K562 (cell line): ENCODE measurements around the gene CARM1. TPM values are rescaled to one million over a fixed set of nuclear protein-coding genes. Genes with fewer than 3 reads are reported as not detected.

Experiments
- ARID2 ChIP-seq: fragments of 450-650 bp; IDR thresholded peaks from 2 replicates; pipeline ENCODE4 v1.6.1; 2017; ENCODE audit warnings: antibody characterized with exemption, mild to moderate bottlenecking
- ARNT ChIP-seq, 2 experiments: fragments of 450-650 bp; IDR thresholded peaks; 2 replicates each; pipeline ENCODE4 v1.6.1; 2016; ENCODE audit warnings: mild to moderate bottlenecking in 1 of 2
- CUX1 ChIP-seq: fragments of 200-800 bp; sonication (Bioruptor generic); IDR thresholded peaks from 2 replicates; pipeline ENCODE4 v1.6.1; 2016; ENCODE audit warnings: missing genetic modification characterization, missing compliant biosample characterization
- PURB ChIP-seq: sonication (generic); formaldehyde crosslinking; IDR thresholded peaks from 2 replicates; pipeline ENCODE4 v1.9.0; 2021; ENCODE audit warnings: low read depth, mild to moderate bottlenecking, missing genetic modification reagents
- ZNF23 ChIP-seq: fragments of 250-450 bp; sonication (Bioruptor Pico); IDR thresholded peaks from 2 replicates; pipeline ENCODE4 v1.4.0; 2020; ENCODE audit warnings: mild to moderate bottlenecking
- polyA plus RNA-seq, 8 experiments: library from polyadenylated mRNA; depleted of rRNA in 4 of 8; stranded (reverse) in 5 of 8; unstranded in 3 of 8; fragments of >200 nt; fragmentation: Nextera tagmentation in 2 of 8; fragmentation: Illumina TruSeq in 1 of 8; extraction: Ambion mirVana in 2 of 8; extraction: Trizol in 1 of 8; gene quantifications; 2 replicates each; pipeline versions ENCODE4 v1.2.1 to v1.2.3, GENCODE V29; 2011 to 2014; ENCODE audit warnings: inconsistent platforms in 1 of 8, missing spikeins in 1 of 8
- total RNA-seq, 7 experiments: library from RNA; depleted of rRNA in 6 of 7; stranded (reverse); fragments of >200 nt in 6 of 7; fragmentation: Illumina TruSeq in 2 of 7; extraction: Trizol in 2 of 7; gene quantifications; 2 replicates each; pipeline versions ENCODE4 v1.2.1 to v1.2.3, GENCODE V29; 2011 to 2021; ENCODE audit warnings: low replicate concordance in 1 of 7
- TF ChIP-seq, protein P1 (sequence below): fragments of 450-650 bp; IDR thresholded peaks from 2 replicates; pipeline ENCODE4 v1.6.1; 2016; ENCODE audit warnings: low read depth
- TF ChIP-seq, protein P2 (sequence below), 2 experiments: IDR thresholded peaks; 2 replicates each; pipeline ENCODE4 v1.6.1; 2012; ENCODE audit warnings: improper control_type of control experiment in 2 of 2, low read depth in 2 of 2, low read length in 2 of 2, borderline replicate concordance in 1 of 2

Gene CARM1
- total and polyA plus RNA-seq, 9 of the 15 experiments (the other 6 are each of a cell fraction or from before 2014, with no cell fraction given) = 0.36 to 86.0 (median 29.7) TPM

- TF ChIP-seq, protein P1, sequence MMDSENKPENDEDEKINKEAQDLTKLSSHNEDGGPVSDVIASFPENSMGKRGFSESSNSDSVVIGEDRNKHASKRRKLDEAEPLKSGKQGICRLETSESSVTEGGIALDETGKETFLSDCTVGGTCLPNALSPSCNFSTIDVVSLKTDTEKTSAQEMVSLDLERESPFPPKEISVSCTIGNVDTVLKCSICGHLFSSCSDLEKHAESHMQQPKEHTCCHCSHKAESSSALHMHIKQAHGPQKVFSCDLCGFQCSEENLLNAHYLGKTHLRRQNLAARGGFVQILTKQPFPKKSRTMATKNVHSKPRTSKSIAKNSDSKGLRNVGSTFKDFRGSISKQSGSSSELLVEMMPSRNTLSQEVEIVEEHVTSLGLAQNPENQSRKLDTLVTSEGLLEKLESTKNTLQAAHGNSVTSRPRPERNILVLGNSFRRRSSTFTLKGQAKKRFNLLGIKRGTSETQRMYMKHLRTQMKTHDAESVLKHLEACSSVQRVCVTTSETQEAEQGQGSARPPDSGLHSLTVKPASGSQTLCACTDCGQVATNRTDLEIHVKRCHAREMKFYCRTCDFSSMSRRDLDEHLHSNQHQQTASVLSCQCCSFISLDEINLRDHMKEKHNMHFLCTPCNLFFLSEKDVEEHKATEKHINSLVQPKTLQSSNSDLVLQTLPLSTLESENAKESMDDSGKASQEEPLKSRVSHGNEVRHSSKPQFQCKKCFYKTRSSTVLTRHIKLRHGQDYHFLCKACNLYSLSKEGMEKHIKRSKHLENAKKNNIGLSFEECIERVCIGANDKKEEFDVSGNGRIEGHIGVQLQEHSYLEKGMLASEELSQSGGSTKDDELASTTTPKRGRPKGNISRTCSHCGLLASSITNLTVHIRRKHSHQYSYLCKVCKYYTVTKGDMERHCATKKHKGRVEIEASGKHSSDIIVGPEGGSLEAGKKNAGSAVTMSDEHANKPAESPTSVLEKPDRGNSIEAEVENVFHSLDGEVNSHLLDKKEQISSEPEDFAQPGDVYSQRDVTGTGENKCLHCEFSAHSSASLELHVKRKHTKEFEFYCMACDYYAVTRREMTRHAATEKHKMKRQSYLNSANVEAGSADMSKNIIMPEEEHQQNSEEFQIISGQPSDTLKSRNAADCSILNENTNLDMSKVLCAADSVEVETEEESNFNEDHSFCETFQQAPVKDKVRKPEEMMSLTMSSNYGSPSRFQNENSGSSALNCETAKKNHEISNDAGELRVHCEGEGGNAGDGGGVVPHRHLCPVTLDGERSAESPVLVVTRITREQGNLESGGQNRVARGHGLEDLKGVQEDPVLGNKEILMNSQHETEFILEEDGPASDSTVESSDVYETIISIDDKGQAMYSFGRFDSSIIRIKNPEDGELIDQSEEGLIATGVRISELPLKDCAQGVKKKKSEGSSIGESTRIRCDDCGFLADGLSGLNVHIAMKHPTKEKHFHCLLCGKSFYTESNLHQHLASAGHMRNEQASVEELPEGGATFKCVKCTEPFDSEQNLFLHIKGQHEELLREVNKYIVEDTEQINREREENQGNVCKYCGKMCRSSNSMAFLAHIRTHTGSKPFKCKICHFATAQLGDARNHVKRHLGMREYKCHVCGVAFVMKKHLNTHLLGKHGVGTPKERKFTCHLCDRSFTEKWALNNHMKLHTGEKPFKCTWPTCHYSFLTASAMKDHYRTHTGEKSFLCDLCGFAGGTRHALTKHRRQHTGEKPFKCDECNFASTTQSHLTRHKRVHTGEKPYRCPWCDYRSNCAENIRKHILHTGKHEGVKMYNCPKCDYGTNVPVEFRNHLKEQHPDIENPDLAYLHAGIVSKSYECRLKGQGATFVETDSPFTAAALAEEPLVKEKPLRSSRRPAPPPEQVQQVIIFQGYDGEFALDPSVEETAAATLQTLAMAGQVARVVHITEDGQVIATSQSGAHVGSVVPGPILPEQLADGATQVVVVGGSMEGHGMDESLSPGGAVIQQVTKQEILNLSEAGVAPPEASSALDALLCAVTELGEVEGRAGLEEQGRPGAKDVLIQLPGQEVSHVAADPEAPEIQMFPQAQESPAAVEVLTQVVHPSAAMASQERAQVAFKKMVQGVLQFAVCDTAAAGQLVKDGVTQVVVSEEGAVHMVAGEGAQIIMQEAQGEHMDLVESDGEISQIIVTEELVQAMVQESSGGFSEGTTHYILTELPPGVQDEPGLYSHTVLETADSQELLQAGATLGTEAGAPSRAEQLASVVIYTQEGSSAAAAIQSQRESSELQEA = peak; percentile 98
- peak; percentile 93; the same call in 1 of the 2 replicates for TF ChIP-seq CUX1 (CRISPR knock-in tag)
- no peak; the same call in 1 of the 2 replicates for TF ChIP-seq ZNF23 (CRISPR knock-in tag)
- peak; percentile 85 to 92; a peak in 2 of 4 replicates for TF ChIP-seq ARNT (IDR thresholded peaks at IDR 0.05)
- 0 out of 2 replicates have a peak, but pooled peaks have one; percentile 37 for TF ChIP-seq PURB (CRISPR knock-in tag)
- TF ChIP-seq, protein P2, sequence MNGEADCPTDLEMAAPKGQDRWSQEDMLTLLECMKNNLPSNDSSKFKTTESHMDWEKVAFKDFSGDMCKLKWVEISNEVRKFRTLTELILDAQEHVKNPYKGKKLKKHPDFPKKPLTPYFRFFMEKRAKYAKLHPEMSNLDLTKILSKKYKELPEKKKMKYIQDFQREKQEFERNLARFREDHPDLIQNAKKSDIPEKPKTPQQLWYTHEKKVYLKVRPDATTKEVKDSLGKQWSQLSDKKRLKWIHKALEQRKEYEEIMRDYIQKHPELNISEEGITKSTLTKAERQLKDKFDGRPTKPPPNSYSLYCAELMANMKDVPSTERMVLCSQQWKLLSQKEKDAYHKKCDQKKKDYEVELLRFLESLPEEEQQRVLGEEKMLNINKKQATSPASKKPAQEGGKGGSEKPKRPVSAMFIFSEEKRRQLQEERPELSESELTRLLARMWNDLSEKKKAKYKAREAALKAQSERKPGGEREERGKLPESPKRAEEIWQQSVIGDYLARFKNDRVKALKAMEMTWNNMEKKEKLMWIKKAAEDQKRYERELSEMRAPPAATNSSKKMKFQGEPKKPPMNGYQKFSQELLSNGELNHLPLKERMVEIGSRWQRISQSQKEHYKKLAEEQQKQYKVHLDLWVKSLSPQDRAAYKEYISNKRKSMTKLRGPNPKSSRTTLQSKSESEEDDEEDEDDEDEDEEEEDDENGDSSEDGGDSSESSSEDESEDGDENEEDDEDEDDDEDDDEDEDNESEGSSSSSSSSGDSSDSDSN (IDR thresholded peaks at IDR 0.05; ENCODE audit: borderline replicate concordance in 1 of 2, low read depth in 2 of 2, low read length in 2 of 2) = no peak
- no peak for TF ChIP-seq ARID2
Observed at GRCh38 chr19:10836479-10837330, 34.6 kb upstream of the CARM1 start (continued).
